Transverse colon (tissue), 3 donors: ENCODE measurements around the gene LYPD6.

ENCODE experiments used
- POLR2A ChIP-seq: fragments of 450-650 bp; IDR thresholded peaks from one replicate; pipeline ENCODE4 v1.6.1; 2016; ENCODE audit warnings: antibody characterized with exemption, mild to moderate bottlenecking, moderate library complexity
- TF ChIP-seq, protein P1 (sequence below), 5 experiments: fragments of 200-600 bp in 3 of 5; fragments of 450-650 bp in 2 of 5; sonication (generic) in 3 of 5; IDR thresholded peaks; 1 replicate in 2 of 5; 2 replicates in 3 of 5; pipeline ENCODE4 v1.5.1; 2016 to 2017; ENCODE audit warnings: antibody characterized with exemption in 5 of 5, inconsistent platforms in 3 of 5, mild to moderate bottlenecking in 2 of 5, moderate library complexity in 1 of 5

DNA sequence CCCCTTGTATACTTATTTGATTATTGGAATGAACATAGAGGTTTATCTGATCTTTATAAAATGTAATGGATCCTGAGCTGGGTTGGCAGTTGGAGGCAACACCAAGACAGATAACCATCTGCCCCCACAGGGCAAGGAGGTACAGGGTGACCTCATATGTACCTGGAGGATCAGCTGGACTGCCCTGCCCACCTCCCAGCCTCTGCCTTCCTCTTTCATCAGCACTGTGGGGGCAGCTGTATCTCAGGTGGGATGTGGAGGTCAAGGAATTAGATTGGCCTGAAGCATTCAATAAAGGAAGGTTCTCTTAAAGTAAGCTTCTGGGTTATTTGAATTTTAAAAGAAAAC lies 92.6 kb downstream of the LYPD6 start:
- TF ChIP-seq POLR2A = no peak
- TF ChIP-seq, protein P1, sequence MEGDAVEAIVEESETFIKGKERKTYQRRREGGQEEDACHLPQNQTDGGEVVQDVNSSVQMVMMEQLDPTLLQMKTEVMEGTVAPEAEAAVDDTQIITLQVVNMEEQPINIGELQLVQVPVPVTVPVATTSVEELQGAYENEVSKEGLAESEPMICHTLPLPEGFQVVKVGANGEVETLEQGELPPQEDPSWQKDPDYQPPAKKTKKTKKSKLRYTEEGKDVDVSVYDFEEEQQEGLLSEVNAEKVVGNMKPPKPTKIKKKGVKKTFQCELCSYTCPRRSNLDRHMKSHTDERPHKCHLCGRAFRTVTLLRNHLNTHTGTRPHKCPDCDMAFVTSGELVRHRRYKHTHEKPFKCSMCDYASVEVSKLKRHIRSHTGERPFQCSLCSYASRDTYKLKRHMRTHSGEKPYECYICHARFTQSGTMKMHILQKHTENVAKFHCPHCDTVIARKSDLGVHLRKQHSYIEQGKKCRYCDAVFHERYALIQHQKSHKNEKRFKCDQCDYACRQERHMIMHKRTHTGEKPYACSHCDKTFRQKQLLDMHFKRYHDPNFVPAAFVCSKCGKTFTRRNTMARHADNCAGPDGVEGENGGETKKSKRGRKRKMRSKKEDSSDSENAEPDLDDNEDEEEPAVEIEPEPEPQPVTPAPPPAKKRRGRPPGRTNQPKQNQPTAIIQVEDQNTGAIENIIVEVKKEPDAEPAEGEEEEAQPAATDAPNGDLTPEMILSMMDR (IDR thresholded peaks at IDR 0.05) = no peak
